NCI-H226 (cell line): Measurements from ENCODE around the gene CDH11.

Experiments used
- DNase-seq: peaks from one replicate; pipeline ENCODE4 v3.0.0-alpha.2; 2015

The CDH11 gene

DNA sequence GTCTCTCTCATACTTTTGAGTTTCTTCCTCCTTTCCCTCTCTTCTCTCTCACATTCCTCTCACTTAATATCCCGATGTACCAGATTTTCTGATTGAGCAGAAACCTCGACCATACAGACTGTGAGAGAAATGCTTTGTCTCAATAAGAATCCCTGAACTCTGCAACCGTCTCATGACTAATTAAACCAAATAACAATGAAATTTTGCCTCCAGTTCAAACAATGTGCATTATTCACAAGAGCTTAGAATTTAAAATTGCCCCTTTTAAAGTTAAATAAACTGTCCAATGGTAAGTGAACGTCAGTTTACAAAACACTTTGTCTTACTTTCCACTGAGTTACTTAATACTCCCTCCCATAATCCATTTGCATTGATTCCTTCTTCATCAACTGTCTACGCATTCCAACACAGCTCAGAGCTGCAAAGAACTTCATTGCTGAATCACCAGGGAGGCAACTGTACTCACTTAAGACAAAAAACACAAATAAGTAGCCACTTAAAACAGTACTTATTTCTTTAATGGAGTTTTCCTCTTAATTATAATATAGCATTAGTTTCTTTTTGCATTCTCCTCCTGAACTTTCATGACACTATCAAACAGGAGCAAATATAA, 4.9 kb downstream of the CDH11 start:
- DNase-seq, result no peak

DNA sequence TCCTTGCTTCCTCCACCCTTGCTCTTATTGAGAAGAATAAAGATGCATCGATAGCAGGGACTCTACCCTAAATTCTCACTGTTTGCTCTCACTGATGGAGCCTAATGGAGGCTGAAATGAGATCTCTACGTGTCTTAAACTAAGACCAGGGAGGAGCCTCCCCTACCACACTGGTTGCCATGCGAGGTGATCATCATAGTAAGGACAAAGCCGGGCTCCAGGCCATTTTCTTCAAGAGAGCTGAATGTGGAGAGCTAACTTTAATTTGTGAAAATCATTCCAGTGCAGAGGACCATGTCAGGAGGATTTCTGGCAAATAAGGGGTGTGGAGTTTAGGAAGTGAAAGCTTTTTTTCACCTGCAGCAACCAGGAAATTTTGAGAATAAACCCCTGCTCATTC, 5.6 kb downstream of the CDH11 start:
- no peak for DNase-seq

DNA sequence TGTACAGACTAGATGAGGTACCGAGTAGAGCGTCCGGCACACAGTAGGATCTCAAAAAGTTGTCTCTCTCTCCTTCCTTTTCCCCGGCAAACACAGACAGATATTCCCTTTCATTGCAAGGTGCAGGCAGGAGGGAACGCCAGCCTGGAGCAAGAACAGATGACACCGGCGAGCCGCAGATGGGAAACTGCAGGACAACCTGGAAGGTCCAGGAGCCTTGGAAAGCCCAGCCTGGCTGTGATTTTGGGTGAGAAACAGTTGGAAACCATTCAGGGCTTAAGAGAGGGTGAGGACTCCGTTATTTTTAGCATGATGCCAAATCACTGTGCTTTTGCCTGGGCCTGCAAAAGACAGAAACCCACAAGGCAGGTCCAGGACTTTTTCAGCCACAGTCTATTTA, 7.3 kb downstream of the CDH11 start:
- DNase-seq, result no peak

DNA sequence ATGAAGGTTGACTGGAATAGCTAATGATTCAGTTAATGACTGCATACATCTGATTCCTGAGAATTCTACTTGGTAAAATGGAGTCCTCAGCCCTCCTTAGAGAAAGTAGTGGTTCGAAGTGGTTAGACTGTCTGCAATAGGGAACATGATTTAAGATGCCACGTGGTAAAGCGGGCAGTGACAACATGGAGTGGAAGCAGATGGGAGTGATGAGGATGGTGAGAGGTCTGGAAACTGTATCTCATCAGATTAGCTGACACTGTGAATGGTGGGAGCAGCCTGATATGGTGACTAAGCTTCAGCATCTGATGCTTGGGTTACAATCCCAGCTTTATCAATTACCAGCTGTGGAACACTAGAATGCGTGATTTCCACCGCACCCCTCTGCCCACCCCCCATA, 8.4 kb downstream of the CDH11 start:
- no peak for DNase-seq

DNA sequence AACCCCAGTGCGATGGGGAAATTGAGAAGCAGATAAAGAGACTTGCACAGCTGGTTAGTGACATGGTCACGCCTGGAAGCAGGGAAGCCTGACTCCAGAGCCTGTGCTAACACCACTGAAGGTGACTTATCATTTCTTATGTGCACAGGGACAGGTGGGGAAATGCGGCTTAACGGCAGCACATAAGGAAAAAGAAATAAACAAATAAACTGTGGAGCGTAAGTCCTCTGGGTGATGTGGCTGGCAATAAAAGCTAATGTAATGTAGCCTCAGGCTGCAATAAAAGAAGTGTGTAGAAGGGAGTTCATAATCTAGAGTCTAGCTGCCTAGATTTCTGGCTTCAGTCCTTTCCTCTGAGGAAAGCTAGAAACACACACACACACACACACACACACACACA, 10.6 kb downstream of the CDH11 start:
- DNase-seq, result no peak

DNA sequence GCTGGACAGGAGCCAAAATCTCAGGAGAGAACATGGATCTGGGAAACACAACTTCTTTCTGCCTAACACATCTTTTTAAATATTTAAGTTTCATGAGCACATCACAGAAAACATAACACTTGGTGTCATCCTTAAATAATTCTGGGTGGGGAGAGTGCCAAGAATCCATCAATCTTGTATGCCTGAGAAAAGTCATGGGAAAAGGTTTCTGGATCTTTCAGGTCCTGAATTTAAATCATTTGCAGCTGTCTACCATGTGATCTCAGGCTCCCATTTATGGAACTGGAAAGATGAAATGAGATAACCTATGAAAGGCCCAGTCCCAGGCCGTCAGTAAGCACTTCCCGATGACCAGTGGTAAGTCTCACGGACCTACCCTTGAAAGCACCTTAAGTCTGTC, 15.1 kb downstream of the CDH11 start:
- DNase-seq, result peak; percentile 52

DNA sequence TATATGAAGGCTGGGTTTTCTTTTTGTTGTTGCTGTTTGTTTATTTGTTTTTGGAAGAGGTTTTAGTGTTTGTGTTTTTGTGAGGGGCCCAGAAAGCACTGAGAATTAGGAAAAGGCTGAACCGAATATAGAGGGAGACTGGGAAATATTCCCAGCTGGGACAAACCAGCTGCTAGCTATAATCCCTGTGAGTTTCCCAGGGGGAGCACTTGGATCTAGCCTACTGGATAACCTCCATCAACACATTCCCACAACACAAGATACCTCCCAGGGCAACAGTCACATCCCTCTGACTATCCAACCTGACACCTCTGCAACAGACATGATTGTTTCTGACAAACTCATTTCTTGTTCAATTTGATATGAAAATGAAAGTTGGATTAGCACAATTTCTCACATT, 16.7 kb downstream of the CDH11 start:
- no peak for DNase-seq

DNA sequence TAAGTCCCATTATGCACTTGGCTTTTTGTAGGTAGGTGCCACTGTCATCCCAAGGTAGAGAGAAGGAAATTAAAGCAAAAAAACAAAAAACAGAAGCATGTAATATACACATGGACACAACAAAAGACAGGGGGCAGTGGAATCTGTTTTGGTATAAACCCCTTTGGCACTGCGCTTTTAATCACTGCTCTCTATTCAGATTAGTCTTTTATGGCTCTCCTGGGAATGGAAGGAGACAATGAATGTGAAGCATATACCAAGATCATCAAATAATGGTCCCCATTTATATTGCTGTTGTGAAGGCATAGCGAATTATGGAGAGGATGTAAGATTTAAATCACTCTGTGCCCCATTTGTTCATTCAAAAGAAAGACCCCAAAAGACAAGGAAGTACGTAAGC, 17.4 kb downstream of the CDH11 start:
- DNase-seq, result no peak

DNA sequence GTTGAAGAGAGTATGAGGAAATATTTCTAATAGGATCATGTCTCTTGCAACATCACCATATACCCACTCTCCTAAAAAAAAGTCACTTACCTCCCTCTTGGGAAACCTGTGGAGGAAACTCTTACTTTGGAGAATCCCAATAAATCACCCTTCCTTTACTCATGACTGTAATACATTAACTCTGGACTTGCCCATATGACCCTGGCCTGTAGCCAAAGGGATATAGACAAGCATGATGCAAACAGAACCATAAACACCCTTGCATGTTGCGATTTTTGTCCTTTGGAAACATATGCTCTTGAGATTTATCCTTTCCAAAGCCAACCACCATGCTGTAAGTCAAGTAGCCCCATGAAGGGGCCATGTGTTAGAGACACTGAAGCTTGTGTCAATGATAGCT, 19.5 kb downstream of the CDH11 start:
- no peak for DNase-seq

DNA sequence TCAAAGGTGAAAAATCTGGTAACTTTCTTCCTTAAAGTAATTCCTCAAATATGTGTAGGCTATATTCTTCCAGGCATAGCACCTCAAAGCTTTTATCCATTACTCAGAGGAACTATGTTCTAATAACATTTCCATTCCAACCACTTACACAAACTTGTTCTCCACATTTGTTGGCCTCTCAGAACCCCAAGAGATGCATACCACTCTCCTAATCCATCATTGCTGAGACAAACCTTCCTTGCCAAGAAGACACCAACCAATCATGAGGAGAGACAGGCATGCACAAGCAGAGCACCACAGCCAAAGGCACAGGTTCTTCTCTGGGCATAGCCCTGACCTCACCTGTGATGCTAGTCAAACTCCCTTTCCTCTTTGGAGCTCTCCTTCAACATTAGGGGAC, 20.9 kb downstream of the CDH11 start:
- no peak for DNase-seq

DNA sequence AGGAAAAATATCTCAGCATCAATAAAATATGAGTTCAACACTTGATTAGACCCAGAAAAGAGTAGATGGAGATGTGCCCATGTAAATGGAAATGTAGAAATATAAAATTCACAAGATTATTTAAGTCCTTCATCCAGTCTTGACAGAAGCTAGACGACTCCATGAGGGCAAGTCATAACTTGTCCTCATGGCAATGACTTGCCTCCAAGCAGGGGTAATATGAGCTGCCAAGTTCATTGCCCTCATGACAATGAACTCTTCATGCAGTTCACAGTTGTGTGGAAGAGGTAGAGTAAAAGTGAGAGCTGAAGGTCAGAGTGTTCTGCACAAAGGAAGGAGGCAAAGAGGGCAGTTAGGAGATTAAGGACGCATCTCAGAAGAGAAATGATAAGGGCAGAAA, 22.3 kb downstream of the CDH11 start:
- no peak for DNase-seq

DNA sequence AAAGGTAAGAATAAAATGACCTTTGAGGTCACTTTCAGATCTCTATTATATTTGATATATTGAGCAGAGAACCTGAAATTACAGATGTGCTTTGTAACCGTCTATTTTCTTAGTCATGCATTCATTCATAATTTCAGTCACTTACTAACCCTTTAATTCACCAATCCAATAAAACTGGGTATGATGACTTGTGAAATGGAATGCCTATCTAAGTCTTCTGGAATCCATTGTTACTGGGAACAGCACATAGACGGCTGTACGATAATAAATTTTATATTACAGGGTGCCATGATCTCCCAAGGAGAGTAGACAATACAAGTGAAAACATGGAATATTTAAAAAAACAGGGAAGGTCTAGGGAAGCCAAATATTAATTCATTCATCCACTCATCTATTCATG, 22.9 kb downstream of the CDH11 start:
- DNase-seq, result no peak

DNA sequence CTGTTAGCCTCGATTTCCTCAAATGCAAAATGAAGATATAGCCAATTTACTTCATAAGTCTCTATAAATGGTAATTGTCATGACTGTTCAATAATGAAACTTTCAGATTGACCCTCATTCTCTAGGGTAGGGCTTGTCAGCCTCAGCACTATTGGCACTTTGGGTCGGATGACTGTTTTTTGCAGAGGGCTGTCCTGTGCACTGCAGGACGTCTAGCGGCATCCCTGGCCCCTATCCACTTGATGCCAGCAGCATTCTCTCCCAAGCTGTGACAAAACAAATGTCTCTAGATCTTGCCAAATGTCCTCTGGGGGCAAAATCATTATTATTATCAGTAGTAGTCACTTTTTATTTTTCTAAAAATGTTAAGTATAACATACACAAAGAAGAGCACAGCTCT, 24.6 kb downstream of the CDH11 start:
- DNase-seq, result no peak

DNA sequence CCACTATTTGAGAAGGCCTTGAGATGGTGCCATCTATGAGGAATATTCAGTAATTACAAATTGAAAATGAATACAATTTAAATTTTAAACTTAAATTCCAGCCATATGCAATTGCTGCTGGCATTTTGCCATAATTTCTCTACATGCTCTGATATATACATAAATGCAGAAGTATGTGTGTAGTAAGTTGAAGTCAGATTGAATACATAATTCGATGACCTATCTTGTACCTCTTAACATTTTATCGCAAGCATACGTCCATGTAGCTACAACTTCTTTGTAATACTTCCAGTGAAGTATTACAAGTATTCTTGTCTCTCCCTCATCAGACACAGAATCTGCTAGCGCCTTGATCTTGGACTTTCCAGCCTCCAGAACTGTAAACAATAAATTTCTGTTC, 26.0 kb downstream of the CDH11 start:
- DNase-seq, result no peak

DNA sequence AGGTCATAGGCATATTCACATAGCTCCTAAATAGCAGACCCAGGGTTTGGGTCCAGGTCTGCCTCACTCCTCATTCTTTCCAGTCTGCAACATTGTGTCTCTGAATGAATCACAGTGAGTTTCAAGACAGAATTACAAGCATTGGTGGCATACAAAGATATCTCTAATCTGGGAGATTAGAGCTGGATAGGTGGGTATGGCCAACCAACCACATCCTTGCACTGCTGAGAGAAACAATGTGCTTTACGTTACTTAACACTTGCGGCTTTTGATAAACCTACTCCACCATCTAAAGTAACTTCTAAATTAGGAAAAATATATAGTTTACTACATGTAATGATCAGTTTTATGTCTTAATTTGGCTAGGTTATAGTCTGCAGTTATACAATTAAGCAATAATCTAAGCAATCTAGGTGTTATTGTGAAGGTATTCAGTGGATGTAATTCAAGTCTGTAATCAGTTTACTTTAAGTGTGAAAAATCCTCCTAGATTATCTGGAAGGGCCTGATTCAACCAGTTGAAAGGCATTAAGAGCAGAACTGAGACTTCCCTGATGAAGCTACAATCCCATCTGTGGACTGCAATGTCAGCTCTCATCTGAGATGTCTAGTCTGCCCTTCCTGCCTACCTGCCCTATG, 26.7 kb downstream of the CDH11 start:
- DNase-seq, result no peak

DNA sequence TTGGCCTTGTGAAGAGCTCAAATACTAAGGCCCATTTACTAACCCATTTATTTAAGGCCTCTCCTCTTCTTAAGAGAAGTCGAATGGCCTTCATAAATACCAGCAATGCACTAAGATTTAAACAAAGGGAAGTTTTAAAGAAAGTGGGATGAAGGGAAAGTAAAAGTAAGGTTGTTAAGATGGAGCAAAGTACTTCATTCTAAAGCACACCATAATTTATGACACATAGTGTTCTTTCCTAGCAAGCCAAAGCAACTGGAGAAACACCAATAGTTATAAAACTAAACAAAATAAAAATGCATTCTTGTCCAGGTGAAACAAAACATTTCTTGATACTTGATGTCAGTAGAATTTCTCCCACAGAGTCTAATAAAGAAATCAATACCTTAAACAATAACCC, 27.9 kb downstream of the CDH11 start:
- DNase-seq, result no peak

DNA sequence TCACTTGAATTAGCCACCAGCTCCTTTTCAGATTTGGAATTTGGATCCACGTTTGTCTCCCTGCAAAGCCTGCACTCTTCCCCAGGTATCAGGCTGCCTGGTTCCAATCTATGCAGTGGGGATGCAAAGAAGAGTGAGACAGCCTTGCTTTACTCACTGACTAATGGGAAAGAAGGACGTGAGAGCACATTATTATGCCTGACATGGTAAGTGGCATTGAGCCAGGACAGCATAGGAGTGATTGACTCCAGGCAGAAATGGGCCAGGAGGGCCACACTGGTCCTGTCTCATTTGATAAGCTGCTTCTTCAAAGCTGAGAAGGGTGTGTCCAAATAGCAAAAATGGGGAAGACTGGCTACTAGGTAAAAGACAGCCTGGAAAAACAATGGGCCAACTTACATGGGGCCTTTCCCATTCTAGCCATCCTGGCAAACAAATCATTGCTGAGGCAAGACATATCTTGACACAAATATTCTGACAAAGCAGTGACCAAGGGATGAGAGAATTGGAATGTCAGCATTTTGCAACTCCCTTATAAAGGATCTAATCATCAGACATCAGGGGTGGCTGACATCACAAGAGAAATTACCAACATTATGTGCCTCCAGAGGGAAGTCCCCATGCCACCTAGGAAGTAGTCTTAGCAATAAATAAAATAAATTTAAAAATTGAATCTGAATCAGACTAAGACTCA, 38.6 kb downstream of the CDH11 start:
- peak; percentile 57 for DNase-seq

DNA sequence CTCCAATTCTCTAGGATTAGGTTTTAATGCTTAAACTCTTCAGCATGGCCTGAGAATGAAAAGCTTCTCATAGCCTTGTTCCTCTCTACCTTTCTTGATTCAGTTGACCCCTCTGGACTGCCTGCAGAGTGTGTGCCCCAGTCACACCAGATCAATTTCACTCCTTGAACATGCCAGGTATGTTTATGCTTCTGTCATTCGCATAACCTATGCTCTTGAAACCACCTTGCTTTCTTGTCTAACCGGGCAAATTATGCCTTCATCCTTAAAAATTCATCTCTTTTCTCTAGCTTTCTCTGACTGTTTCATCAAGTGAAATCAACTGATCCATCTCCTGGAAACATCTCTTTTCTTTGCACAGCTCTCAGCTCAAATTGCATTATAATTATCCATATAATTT, 42.3 kb downstream of the CDH11 start:
- DNase-seq, result no peak

DNA sequence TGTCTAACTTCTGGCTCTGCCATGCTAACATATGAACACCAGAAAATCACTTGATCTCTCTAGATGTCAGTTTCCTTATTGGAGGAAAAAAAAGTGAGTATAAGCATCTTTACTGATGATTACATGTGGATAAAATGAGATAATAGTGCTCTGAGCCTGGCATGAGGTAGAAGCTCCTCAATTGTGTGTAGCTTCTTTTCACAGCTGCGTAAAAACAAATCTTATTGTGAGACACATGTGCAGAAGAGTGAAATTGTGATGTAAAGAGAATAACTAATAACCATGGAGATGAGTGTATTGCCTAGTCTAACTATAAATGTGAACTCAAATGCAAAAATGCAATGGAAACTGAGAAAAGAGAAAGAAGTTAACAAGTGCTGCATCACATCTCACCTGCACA, 44.7 kb downstream of the CDH11 start:
- DNase-seq, result no peak

DNA sequence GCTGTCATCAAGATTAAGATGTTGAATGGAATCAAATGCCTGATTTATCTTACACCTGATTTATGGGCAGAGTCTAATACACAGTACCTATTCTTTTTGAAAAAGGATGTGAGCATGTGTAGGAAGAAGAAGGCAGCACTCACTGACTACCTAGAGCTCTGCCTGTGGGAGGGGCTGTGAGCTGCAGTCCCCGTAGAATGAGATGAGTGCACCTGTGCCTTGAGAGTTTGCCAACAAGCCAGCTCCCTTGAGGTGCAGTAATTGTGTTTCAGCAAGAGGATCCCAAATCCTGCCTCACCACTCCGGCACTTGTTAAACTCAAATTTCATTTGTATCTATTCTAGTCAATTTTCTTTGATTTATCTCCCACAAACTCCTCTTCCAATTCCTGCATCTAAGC, 46.0 kb downstream of the CDH11 start:
- no peak for DNase-seq

DNA sequence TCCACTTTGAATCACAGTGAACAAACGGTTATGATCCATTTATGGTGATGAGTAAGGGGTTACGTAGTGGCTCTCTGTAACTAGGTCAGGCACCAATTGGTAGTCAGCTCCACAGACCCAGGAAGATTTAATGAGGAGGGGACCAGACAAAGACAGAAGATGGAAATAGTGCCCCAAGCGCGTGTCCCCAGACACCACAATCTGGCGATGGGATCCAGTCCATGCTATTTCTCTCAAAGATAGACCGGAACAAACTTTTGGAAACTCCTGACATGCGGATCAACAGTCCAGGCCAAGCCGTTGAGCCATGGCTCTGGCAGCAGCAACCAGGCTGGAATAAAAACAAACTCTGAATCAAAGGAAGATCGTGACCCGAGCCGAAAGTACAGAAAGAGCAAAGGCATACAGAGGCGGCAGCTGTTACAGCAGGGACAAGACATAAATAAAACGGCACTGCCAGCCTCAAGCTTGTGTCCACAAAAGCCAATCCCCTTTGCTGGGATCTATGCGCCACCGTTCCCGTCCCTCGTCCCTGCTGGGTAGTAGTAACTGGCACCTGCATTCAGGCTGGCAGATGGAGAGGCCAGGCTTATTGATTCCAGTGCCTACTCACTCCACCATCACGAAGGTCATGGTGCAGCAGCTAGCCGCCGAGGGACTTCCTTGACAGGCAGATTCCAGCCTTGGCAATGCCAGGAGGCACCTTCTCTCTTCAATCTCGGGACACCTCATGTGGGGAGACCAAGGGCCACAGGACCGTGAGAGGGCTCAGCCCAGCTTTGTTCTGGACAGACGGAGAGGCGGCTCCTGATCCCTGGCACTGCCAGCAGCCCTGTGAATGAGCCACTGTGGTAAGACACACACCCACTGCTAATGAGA, 50.2 kb downstream of the CDH11 start:
- DNase-seq, result no peak

DNA sequence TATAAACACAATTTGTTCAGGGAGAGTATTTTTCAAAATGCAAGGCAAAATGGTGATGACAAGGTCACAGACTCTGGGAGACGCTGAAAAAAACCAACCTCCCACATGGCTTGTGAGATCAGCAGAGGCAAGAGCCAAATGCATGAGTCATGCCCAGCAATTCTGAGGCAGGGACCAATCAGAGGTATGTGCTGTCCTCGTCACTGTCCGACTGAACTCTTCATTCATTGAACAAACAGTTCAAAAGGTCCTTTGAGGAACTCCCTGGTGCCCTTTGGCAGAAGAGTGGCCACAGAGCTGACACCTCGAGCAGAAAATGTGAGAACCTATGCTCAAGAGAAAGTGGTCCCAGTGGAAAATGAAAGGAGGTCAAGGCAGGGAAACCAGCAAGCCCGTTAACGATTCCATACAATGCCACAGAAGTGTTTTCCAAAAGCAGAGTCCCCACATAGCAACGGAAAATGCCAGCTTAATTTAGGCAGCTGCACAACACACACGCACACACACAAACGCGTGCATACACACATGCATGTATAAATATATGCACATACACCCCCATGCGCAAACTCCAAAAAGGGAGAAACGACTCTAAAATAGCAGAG, 50.9 kb downstream of the CDH11 start:
- DNase-seq, result peak; percentile 92

DNA sequence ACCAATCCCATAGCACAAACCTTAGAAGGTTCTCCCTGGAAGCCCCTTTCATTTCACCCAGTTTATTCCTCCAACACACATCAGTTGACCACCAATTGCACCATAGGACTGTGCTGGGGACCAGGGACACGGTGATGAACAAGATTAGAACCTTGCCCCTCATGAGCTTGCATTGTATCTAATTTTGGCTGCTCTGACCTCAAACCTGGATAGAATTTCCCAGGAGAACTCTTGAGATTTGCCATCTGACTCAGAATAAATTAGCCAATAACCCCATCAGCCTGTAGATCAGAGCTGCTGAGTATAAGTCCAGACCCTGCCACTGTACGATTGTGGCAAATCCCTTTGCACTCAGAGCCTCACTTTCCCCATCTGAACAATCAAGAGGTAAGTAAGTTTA, 52.1 kb downstream of the CDH11 start:
- DNase-seq, result no peak
